ENCODE measurements around the gene LIFR.
"Not testable (repeated sequence)": the region's sequence is repeated elsewhere in the genome, so short reads cannot be mapped to it uniquely, and the experiment has no call there.

The LIFR gene

DNA sequence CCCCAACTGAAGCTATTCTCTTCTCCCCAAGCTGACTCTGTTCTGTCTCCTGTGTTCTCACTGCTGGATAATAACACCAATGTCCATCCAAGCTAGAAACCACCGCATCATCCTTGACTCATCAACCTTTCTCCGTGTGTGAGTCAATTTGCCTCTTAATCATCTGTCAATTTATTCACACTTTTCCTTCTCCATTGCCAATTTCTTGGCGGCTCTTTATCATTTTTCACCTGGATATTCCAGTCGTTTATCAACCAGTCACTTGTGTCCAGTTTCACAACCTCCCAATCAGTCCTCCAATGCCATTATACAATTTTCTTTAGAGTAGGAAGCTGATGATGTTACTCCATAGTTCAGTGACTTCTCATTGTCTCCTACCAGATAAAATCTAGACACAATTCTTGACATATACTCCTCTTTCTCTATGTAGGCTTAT lies 45.4 kb upstream of the LIFR start:
- Histone ChIP-seq H4K20me1 (ENCODE audit: insufficient read depth) (no peaks in the 10 kb centered on the region), H3K4me3 (IDR thresholded peaks at IDR 0.05; ENCODE audit: insufficient read depth, low read depth, low read length) (no peak overlapping the region), H3K36me3 (ENCODE audit: insufficient read depth) (no peaks in the 10 kb centered on the region), H3K4me1 (ENCODE audit: low read depth, poor library complexity, severe bottlenecking) (no peaks in the 10 kb centered on the region), H2AFZ (ENCODE audit: low read depth) (no peak overlapping the region), H3K79me2 (ENCODE audit: insufficient read depth, low read depth) (no peaks in the 10 kb centered on the region), H3K27me3 (ENCODE audit: insufficient read depth, low read depth) (no peaks in the 10 kb centered on the region), H3K27ac (no peak overlapping the region), H3K9ac (no peak overlapping the region), H3K4me2 (no peak overlapping the region)
- TF ChIP-seq, protein P1, sequence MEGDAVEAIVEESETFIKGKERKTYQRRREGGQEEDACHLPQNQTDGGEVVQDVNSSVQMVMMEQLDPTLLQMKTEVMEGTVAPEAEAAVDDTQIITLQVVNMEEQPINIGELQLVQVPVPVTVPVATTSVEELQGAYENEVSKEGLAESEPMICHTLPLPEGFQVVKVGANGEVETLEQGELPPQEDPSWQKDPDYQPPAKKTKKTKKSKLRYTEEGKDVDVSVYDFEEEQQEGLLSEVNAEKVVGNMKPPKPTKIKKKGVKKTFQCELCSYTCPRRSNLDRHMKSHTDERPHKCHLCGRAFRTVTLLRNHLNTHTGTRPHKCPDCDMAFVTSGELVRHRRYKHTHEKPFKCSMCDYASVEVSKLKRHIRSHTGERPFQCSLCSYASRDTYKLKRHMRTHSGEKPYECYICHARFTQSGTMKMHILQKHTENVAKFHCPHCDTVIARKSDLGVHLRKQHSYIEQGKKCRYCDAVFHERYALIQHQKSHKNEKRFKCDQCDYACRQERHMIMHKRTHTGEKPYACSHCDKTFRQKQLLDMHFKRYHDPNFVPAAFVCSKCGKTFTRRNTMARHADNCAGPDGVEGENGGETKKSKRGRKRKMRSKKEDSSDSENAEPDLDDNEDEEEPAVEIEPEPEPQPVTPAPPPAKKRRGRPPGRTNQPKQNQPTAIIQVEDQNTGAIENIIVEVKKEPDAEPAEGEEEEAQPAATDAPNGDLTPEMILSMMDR (conservative IDR thresholded peaks at IDR 0.05; ENCODE audit: low read depth, low read length): no peak

- Histone ChIP-seq H3K27me3 (ENCODE audit: insufficient read depth, low read depth) (no peaks in the 10 kb centered on the region), H3K36me3 (ENCODE audit: insufficient read depth) (no peaks in the 10 kb centered on the region), H2AFZ (ENCODE audit: low read depth) (no peak overlapping the region), H3K27ac (no peak overlapping the region), H3K4me1 (ENCODE audit: low read depth, poor library complexity, severe bottlenecking) (no peaks in the 10 kb centered on the region), H4K20me1 (ENCODE audit: insufficient read depth) (no peaks in the 10 kb centered on the region), H3K4me3 (IDR thresholded peaks at IDR 0.05; ENCODE audit: insufficient read depth, low read depth, low read length) (no peak overlapping the region), H3K9ac (no peak overlapping the region), H3K79me2 (ENCODE audit: insufficient read depth, low read depth) (no peaks in the 10 kb centered on the region), H3K4me2 (no peak overlapping the region)
- TF ChIP-seq, protein P1 (conservative IDR thresholded peaks at IDR 0.05; ENCODE audit: low read depth, low read length): no peak
These were observed 44.9 kb upstream of the LIFR start for GRCh38 chr5:38601133-38601862.

- Histone ChIP-seq H3K4me3 (IDR thresholded peaks at IDR 0.05; ENCODE audit: insufficient read depth, low read depth, low read length) (no peak overlapping the region), H3K9ac (no peak overlapping the region), H4K20me1 (ENCODE audit: insufficient read depth) (no peaks in the 10 kb centered on the region), H3K27me3 (ENCODE audit: insufficient read depth, low read depth) (no peaks in the 10 kb centered on the region), H3K36me3 (ENCODE audit: insufficient read depth) (no peaks in the 10 kb centered on the region), H3K4me2 (no peak overlapping the region), H3K27ac (no peak overlapping the region), H2AFZ (ENCODE audit: low read depth) (no peak overlapping the region), H3K4me1 (ENCODE audit: low read depth, poor library complexity, severe bottlenecking) (no peaks in the 10 kb centered on the region), H3K79me2 (ENCODE audit: insufficient read depth, low read depth) (no peaks in the 10 kb centered on the region)
- TF ChIP-seq, protein P1 (conservative IDR thresholded peaks at IDR 0.05; ENCODE audit: low read depth, low read length): no peak
These were observed 44.0 kb upstream of the LIFR start for GRCh38 chr5:38600329-38601045.

DNA sequence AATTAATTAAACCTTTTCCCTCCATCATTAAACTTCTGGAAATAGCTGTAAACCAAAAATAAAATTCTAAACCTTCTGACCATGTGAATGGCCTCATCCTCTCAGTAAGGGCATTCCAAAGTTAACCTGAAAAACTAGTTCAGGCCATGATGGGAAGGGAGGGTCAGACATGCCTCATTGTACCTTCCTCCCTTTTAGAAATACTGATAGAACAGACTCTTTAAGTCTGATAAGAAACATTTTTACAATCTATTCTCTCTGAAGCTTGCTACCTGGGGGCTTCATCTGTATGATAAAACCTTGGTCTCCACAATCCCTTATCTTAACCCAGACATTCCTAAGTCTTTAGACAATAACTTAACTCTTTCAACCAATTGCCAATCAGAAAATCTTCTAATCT lies 43.3 kb upstream of the LIFR start:
- not testable (repeated sequence) for H3K27ac ChIP-seq; H3K4me2 ChIP-seq; H3K79me2 ChIP-seq (ENCODE audit: insufficient read depth, low read depth); H3K27me3 ChIP-seq (ENCODE audit: insufficient read depth, low read depth); H3K4me1 ChIP-seq (ENCODE audit: low read depth, poor library complexity, severe bottlenecking); H3K9ac ChIP-seq; H2AFZ ChIP-seq (ENCODE audit: low read depth); H3K36me3 ChIP-seq (ENCODE audit: insufficient read depth); H4K20me1 ChIP-seq (ENCODE audit: insufficient read depth); H3K4me3 ChIP-seq (IDR thresholded peaks at IDR 0.05; ENCODE audit: insufficient read depth, low read depth, low read length)

All from KMS-11 (cell line).